Stimulated activated CD8-positive, alpha-beta memory T cell treated with anti-CD3 and anti-CD28 coated beads, Interleukin-4, amount 100 ng/mL, for 24 hours (primary cell): ENCODE data around the gene ASCC1.

ENCODE experiments used
- DNase-seq: peaks from one replicate; pipeline ENCODE4 v3.0.0-alpha.2; 2020; ENCODE audit warnings: low read depth

The ASCC1 gene

GRCh38 chr10:72065439-72066025 is 150.5 kb downstream of the ASCC1 start:
- DNase-seq = no peak

- no peak for DNase-seq
Measured at GRCh38 chr10:72063703-72064391, 152.2 kb downstream of the ASCC1 start.

GRCh38 chr10:72062832-72063702 is 153.0 kb downstream of the ASCC1 start:
- no peak for DNase-seq

- DNase-seq = no peak
Measured at GRCh38 chr10:72062382-72062781, 153.7 kb downstream of the ASCC1 start.

GRCh38 chr10:72061930-72062329 is 154.1 kb downstream of the ASCC1 start:
- no peak for DNase-seq

DNA sequence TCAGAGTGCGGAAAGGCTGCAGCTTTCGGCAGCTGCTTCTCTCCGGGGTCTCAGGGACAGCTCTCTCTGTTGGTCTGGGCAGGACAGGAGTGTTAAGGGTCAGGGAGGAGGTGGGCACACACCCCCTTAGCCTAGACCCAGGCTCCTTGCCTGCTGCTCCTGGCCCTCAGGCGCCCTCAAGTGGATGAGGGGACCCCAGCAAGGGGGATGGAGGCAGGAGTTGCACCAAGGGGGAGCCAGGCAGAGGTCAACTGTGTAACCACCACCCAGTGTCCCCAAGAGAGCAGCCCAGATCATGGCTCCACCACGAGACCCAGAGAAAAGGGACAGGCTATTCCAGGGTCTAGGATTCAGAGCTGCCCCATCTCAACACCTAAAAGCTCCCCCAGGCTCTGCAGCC is 154.6 kb downstream of the ASCC1 start:
- no peak for DNase-seq

- no peak for DNase-seq
Measured at GRCh38 chr10:72059843-72060822, 155.9 kb downstream of the ASCC1 start.

DNA sequence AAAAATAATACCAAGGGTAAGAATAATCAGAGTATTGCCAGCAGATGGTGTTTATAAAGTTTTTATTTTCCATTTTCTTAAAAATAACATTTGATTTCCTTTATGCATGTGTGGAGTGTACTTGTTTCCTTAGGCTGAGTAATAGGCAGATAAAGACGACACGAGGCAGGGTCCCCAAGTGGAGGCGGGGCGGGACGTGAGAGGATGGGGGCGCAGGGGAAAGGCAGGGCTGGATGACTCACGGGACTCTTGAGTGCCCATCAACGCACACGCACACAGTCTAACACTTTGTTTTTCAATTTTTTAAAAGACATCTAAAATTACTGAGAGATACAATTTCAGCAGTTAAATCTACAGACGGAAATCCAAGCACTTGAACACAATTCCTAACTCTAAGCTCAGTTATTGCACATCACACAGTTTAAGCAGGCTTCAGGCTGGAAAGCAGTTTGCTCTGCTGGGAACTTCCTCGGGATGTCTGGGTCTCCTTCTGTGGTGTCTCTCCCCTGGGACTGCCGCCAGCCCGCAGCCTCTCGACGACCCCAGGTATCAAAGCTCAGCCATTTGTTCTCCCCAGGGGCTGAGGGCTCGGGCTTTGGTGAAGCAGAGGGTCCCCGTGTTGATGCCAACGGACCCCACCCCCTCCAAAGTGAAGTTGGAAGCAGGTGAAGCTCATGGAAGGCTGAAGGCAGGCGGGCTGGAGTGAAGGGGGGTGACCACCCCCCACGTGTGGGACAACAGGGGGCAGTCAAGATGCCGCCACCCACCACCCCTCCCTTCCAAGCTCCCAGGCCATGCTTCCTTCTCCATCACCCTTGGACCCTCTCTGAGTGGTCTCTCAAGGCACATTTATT is 156.9 kb downstream of the ASCC1 start:
- DNase-seq = peak; percentile 42

DNA sequence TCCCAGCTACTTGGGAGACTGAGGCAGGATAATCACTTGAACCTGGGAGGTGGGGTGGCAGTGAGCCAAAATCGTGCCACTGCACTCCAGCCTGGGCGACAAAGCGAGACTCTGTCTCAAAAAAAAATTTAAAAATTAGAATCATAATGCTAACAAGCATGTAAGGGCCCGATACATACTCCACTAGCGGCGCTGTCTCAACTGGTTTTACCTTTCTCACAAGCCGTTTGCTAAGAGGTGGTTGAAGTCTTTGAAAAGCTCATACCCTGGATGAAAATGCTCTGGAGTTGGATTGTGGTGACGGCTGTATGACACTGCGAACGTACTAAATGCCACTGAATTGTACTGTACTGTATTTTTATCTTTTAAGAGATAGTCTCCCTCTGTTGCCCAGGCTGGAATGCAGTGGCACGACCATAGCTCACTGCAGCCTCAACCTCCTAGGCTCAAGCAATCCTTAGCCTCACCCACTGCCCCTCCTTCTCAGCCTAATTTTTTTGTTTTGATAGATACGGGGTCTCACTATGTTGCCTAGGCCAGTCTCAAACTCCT is 157.7 kb downstream of the ASCC1 start:
- DNase-seq = no peak

DNA sequence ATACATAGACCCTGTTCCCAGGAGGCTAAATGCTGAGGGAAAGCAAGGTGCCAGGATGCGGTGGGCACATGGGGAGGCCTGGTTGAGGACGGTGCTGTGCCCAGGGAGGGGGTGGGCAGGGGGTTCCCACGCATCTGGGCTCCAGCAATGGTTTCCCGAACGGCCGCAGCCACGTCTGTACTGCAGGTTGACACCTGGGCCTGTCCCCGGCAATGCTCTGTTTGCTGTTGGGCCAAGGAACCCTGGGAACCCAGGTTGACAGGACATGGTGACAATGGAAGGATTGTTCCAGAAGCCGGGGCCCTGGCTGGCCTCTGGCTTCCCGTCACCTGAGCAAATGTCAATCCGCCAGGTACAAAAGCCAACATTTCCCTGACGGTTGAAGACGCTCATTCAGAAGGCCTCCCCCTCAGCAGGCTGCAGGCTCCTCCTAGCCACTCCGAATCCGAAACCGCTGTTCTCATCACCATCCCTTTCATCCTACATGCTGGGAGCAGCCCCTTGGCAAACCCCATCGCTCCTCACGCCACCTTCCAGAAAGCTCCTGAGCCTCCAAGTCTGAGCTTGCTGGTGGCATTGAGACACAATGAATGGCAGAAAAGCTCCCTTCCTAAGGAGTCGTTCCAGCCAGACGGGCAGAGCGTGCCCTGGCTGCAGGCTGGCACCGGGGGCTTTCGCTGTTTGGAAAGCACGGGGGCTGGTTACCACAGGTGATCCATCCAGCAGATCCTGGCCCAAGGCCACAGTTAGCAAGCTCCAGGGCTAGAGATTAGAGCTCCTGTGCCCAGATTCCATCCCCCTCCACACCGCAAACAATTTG is 158.9 kb downstream of the ASCC1 start:
- no peak for DNase-seq

GRCh38 chr10:72056113-72056512 is 160.0 kb downstream of the ASCC1 start:
- no peak for DNase-seq

DNA sequence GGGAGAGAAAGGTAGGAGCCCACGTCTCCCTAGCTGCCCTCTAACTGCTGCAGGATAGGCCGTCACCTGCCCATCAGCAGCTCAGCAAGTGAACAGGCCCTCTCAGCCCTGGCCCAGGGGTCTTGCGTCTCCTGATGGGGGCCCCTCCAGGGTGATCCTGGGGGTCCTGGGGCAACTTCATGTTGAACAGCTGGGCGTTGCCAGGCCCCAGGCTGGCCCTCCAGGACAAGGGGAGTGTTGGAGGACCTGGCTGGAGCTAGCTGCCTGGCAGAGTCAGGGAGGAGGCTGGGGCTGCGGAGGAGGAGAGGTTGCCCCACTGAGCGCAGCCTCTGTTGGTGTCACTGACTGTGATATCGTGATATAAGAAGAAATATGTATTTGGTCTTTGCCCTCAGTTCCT is 162.4 kb downstream of the ASCC1 start:
- DNase-seq = no peak

GRCh38 chr10:72050873-72051272 is 165.2 kb downstream of the ASCC1 start:
- no peak for DNase-seq

- no peak for DNase-seq
Measured at GRCh38 chr10:72049969-72050781, 165.9 kb downstream of the ASCC1 start.

DNA sequence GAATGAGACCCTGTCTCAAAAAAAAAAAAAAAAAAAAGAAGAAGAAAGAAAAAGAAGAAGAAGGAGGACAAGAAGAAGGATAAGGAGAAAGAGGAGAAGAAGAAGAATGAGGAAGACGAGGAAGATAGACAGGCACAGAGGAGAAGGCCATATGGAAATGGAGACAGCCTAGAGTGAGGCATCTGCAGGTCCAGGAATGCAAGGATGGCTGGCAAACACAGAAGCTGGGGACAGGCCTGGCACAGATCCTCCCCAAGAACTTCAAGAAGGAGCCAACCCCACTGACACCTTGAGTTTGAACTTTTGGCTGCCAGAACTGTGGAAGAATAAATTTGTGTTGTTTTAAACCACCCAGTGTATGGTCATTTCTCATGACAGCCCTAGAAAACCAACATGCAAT is 166.6 kb downstream of the ASCC1 start:
- DNase-seq = no peak

GRCh38 chr10:72048450-72049124 is 167.5 kb downstream of the ASCC1 start:
- DNase-seq = peak; percentile 87
